NB4 (cell line): Measurements from ENCODE around the gene BABAM1.

Experiments
- CTCF ChIP-seq: IDR thresholded peaks from one replicate; pipeline ENCODE4 v1.5.1; 2012; ENCODE audit warnings: low read depth, low read length
- MAX ChIP-seq: IDR thresholded peaks from 2 replicates; pipeline ENCODE4 v1.6.1; 2011; ENCODE audit warnings: low read depth, low read length
- MYC ChIP-seq: IDR thresholded peaks from 2 replicates; pipeline ENCODE4 v1.6.1; 2011; ENCODE audit warnings: low read depth, low read length
- POLR2A ChIP-seq: IDR thresholded peaks from 2 replicates; pipeline ENCODE4 v1.6.1; 2011; ENCODE audit warnings: mild to moderate bottlenecking; ENCODE audit not compliant: insufficient read length; ENCODE audit errors: extremely low read depth

- TF ChIP-seq CTCF (no peak), POLR2A (peak; percentile 55), MYC (peak; percentile 94), MAX (peak; percentile 90)
Observed at GRCh38 chr19:17281391-17282304, 14.4 kb downstream of the BABAM1 start, which contains the start of gene ANKLE1.
